Gastroesophageal sphincter (tissue), 4 donors: ENCODE measurements around the gene GRHL3. TPM values are rescaled to one million over a fixed set of nuclear protein-coding genes. Genes with fewer than 3 reads are reported as not detected.

Source experiments
- ATAC-seq: fragments of 150-250 bp; one replicate; pipeline ENCODE4 v1.9.1; 2016; ENCODE audit warnings: mild to moderate bottlenecking, moderate library complexity
- H3K27ac ChIP-seq, 4 donors: fragments of 200-600 bp; sonication (generic) in 3 of 4; 1 replicate in 3 of 4; 2 replicates in 1 of 4; pipeline ENCODE4 v1.5.1; 2016 to 2019
- H3K27me3 ChIP-seq: fragments of 200-600 bp; sonication (generic); one replicate; pipeline ENCODE4 v1.5.1; 2019
- H3K36me3 ChIP-seq, 2 donors: fragments of 200-600 bp; sonication (generic); one replicate each; pipeline ENCODE4 v1.5.1; 2019; ENCODE audit warnings: control low read depth in 1 of 2
- H3K4me1 ChIP-seq, 3 donors: fragments of 200-600 bp; sonication (generic); 1 replicate in 2 of 3; 2 replicates in 1 of 3; pipeline ENCODE4 v1.5.1; 2016 to 2019; ENCODE audit warnings: control low read depth in 2 of 3
- H3K4me3 ChIP-seq, 2 donors: fragments of 200-600 bp; sonication (generic); one replicate each; pipeline ENCODE4 v1.5.1; 2019; ENCODE audit warnings: mild to moderate bottlenecking in 1 of 2, moderate library complexity in 1 of 2
- H3K9me3 ChIP-seq, 3 donors: fragments of 200-600 bp; sonication (generic); one replicate each; pipeline ENCODE4 v1.5.1; 2017 to 2019; ENCODE audit warnings: control low read depth in 2 of 3
- EP300 ChIP-seq: sonication (generic); formaldehyde crosslinking; IDR thresholded peaks from one replicate; pipeline ENCODE4 v1.6.1; 2017; ENCODE audit warnings: antibody characterized with exemption, mild to moderate bottlenecking
- POLR2A ChIP-seq, 2 donors: fragments of 450-650 bp; IDR thresholded peaks; one replicate each; pipeline ENCODE4 v1.6.1; 2017; ENCODE audit warnings: antibody characterized with exemption in 2 of 2, mild to moderate bottlenecking in 2 of 2, moderate library complexity in 1 of 2
- POLR2AphosphoS5 ChIP-seq: sonication (generic); formaldehyde crosslinking; IDR thresholded peaks from one replicate; pipeline ENCODE4 v1.6.1; 2017; ENCODE audit warnings: antibody characterized with exemption
- whole genome bisulfite sequencing, 2 donors: methylation state at CpG; one replicate each; pipeline ENCODE4 v1.1.5; 2018; ENCODE audit warnings: low coverage in 1 of 2; 5-methylcytosine and 5-hydroxymethylcytosine counted together
- total RNA-seq, 4 donors: library from RNA; depleted of rRNA; stranded (reverse); fragments of >200 nt; gene quantifications; one replicate each; pipeline ENCODE4 v1.1.0, GENCODE V29; 2016
- TF ChIP-seq, protein P1 (sequence below), 4 experiments: fragments of 200-600 bp in 2 of 4; fragments of 450-650 bp in 2 of 4; sonication (generic) in 1 of 4; IDR thresholded peaks; one replicate each; pipeline ENCODE4 v1.5.1; 2017 to 2019; ENCODE audit warnings: antibody characterized with exemption in 4 of 4, mild to moderate bottlenecking in 2 of 4, moderate library complexity in 2 of 4

Gene GRHL3
- total RNA-seq, 4 donors from 2014 or later: 0.13 to 4.9 (median 0.31) TPM; not detected in 1

DNA sequence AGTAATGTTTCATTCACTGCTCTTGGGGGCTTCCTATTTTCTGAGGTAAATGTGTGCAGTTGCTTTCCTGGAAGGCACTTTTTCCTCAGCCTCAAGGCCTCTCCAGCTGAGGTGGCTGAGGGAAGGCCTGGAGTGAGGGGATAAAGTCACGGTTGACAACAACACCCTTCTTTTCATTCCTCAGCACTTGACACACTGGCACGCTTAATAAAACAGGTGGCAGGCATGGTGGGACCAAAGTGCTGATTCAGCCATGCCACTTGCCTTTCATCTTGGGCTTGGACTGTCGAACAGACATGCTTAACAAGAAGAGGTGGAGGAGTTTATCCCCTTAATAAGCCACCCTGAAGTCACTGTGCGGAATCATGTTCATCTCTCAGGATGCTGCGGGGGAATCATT is 23.6 kb upstream of the GRHL3 start:
- 96 to 100% methylated on average over 4 of the region's 5 CpGs for WGBS, 2 donors
- Histone ChIP-seq H3K36me3 (no peaks in the 10 kb centered on the region), H3K4me1 (peaks cover 0 to 19% (median 8%) of the 10 kb centered on the region in 3 donors), H3K9me3 (no peaks in the 10 kb centered on the region), H3K27me3 (peaks cover 7% of the 10 kb centered on the region), H3K4me3 (no peak overlapping the region), H3K27ac (peak overlapping the region in 3 of 4 donors; percentile 72 to 80 (median 74))
- ATAC-seq: no peak
- TF ChIP-seq POLR2A (IDR thresholded peaks at IDR 0.05): no peak

DNA sequence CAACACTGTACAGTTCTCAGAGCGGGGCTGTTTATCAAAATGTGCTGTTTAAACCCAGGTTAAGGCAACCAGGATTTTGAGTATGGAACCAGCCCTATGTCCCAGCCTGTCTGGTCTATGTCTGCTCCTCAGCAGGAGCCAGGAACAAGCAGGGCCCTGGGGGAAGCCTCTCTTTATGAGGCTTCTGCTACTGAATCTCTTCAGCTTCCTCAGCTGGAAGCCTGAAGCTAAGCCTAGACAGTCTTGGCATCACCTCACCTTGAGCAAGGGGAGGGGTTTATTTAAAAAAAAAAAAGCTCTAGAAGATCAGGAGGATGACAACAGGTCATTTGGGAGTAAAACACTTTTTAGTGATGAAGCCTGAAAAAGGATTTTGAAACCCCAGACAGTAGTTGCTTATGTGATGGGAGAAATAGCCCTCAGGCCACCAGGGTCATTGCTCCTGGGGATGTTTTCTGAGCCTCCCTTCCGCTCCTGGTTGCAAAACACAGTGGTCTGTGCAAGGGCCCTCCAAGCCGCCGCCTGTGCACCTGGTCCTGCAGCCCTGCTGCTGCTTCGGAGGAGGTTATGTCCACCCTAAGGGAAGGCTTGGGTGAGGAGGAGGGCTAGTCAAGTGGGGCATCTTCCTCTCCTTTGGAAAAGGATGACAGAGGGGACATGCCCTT is 21.8 kb upstream of the GRHL3 start:
- WGBS, 2 donors: 74 to 100% methylated on average over 1 to 5 of the region's 5 CpGs
- H3K4me3 ChIP-seq: no peak overlapping the region
- no peak overlapping the region for H3K27ac ChIP-seq
- H3K9me3 ChIP-seq: no peaks in the 10 kb centered on the region
- no peaks in the 10 kb centered on the region for H3K36me3 ChIP-seq
- no peak for ATAC-seq
- H3K27me3 ChIP-seq: peaks cover 7% of the 10 kb centered on the region
- peaks cover 0 to 19% (median 8%) of the 10 kb centered on the region in 3 donors for H3K4me1 ChIP-seq
- TF ChIP-seq EP300: no peak
- TF ChIP-seq POLR2A (IDR thresholded peaks at IDR 0.05): no peak
- TF ChIP-seq, protein P1, sequence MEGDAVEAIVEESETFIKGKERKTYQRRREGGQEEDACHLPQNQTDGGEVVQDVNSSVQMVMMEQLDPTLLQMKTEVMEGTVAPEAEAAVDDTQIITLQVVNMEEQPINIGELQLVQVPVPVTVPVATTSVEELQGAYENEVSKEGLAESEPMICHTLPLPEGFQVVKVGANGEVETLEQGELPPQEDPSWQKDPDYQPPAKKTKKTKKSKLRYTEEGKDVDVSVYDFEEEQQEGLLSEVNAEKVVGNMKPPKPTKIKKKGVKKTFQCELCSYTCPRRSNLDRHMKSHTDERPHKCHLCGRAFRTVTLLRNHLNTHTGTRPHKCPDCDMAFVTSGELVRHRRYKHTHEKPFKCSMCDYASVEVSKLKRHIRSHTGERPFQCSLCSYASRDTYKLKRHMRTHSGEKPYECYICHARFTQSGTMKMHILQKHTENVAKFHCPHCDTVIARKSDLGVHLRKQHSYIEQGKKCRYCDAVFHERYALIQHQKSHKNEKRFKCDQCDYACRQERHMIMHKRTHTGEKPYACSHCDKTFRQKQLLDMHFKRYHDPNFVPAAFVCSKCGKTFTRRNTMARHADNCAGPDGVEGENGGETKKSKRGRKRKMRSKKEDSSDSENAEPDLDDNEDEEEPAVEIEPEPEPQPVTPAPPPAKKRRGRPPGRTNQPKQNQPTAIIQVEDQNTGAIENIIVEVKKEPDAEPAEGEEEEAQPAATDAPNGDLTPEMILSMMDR (IDR thresholded peaks at IDR 0.05): no peak
- TF ChIP-seq POLR2AphosphoS5: no peak

DNA sequence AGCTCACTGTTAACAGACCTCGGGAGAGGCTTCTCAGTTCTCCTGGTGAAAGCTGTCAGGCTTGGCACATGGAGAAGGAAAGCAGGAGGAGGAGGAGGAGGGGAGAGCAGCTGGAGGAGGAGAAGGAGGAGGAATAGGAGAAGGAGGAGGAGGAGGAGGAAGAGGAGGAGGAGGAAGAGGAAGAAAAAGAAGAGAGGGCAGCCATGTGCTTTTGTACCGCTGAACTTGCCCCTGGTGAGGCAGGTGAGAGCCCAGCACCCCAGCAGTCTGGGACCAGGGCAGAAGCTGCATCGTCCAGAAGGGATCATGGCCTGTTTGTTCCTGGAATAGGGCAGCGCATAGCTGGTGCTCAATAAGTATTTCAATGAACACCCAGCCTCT is 21.3 kb upstream of the GRHL3 start:
- peaks cover 8% of the 10 kb centered on the region for H3K27me3 ChIP-seq

DNA sequence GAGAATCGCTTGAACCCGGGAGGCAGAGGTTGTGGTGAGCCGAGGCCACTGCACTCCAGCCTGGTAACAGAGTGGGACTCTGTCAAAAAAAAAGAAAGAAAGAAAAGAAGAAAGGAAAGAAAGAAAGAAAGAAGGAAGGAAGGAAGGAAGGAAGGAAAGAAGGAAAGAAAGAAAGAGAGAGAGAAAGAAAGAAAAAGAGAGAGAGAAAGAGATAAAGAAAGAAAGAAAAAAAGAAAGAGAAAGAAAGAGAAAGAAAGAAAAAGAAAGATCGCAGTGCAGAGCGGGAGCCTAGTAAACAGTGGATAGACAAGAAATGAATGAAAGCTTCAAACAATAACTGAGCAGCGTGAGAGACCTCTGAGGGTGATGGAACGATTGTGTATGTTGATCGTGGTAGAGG is 20.6 kb upstream of the GRHL3 start:
- H3K36me3 ChIP-seq: no peaks in the 10 kb centered on the region
- no peak overlapping the region for H3K4me3 ChIP-seq
- no peak overlapping the region for H3K27ac ChIP-seq
- WGBS, 2 donors: 88 to 95% methylated on average over 5 to 8 of the region's 8 CpGs
- H3K9me3 ChIP-seq: no peaks in the 10 kb centered on the region
- TF ChIP-seq POLR2AphosphoS5 (no peak), POLR2A (IDR thresholded peaks at IDR 0.05) (no peak), EP300 (no peak)
- TF ChIP-seq, protein P1 (IDR thresholded peaks at IDR 0.05): no peak
- peaks cover 16% of the 10 kb centered on the region for H3K27me3 ChIP-seq
- ATAC-seq: no peak
- peaks cover 0 to 19% (median 8%) of the 10 kb centered on the region in 3 donors for H3K4me1 ChIP-seq

More for the DNA sequence above, 21.3 kb upstream of the GRHL3 start:
- TF ChIP-seq, protein P1 (IDR thresholded peaks at IDR 0.05): no peak
- TF ChIP-seq POLR2A (IDR thresholded peaks at IDR 0.05) (no peak), POLR2AphosphoS5 (no peak), EP300 (no peak)
- Histone ChIP-seq H3K36me3 (no peaks in the 10 kb centered on the region), H3K4me1 (peaks cover 0 to 19% (median 8%) of the 10 kb centered on the region in 3 donors), H3K9me3 (no peaks in the 10 kb centered on the region), H3K4me3 (no peak overlapping the region), H3K27ac (no peak overlapping the region)
- no peak for ATAC-seq
- WGBS, 2 donors: 56 to 70% methylated on average over 3 to 4 of the region's 4 CpGs

DNA sequence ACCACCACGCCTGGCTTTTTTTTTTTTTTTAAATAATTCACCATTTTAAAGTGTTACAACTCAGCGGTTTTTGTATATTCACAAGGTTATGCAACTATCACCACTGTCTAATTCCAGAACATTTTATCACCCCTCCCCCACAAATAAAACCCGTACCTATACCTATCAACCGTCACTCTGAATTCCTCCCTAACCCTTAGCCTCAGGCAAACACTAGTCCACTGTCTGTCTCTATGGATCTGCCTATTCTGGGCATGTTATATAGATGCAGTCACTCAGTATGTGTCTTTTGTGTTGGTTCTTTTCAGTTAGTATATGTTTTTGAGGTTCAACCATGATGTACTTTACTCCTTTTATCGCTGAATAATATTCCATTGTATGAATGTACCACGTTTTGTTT is 19.3 kb upstream of the GRHL3 start:
- no peak overlapping the region for H3K27ac ChIP-seq
- TF ChIP-seq EP300 (no peak), POLR2AphosphoS5 (no peak), POLR2A (IDR thresholded peaks at IDR 0.05) (no peak)
- TF ChIP-seq, protein P1 (IDR thresholded peaks at IDR 0.05): no peak
- H3K4me3 ChIP-seq: no peak overlapping the region
- H3K4me1 ChIP-seq: peaks cover 0 to 6% (median 3%) of the 10 kb centered on the region in 3 donors
- peaks cover 24% of the 10 kb centered on the region for H3K27me3 ChIP-seq
- no peaks in the 10 kb centered on the region for H3K9me3 ChIP-seq
- ATAC-seq: no peak
- 69 to 76% methylated on average over 4 to 5 of the region's 6 CpGs for WGBS, 2 donors
- H3K36me3 ChIP-seq: no peaks in the 10 kb centered on the region
